Panc1 (cell line): Measurements from ENCODE around the gene FOXO4.
A peak's percentile ranks its signal among the peaks of the same experiment; 100 is the strongest.

Source experiments
- POLR2AphosphoS5 ChIP-seq: IDR thresholded peaks from 2 replicates; pipeline ENCODE4 v1.6.1; 2012; ENCODE audit warnings: mild to moderate bottlenecking, low read depth, low read length, moderate library complexity
- TF ChIP-seq, protein P1 (sequence below): fragments of 450-650 bp; IDR thresholded peaks from 2 replicates; pipeline ENCODE4 v1.5.1; 2017; ENCODE audit warnings: mild to moderate bottlenecking

DNA sequence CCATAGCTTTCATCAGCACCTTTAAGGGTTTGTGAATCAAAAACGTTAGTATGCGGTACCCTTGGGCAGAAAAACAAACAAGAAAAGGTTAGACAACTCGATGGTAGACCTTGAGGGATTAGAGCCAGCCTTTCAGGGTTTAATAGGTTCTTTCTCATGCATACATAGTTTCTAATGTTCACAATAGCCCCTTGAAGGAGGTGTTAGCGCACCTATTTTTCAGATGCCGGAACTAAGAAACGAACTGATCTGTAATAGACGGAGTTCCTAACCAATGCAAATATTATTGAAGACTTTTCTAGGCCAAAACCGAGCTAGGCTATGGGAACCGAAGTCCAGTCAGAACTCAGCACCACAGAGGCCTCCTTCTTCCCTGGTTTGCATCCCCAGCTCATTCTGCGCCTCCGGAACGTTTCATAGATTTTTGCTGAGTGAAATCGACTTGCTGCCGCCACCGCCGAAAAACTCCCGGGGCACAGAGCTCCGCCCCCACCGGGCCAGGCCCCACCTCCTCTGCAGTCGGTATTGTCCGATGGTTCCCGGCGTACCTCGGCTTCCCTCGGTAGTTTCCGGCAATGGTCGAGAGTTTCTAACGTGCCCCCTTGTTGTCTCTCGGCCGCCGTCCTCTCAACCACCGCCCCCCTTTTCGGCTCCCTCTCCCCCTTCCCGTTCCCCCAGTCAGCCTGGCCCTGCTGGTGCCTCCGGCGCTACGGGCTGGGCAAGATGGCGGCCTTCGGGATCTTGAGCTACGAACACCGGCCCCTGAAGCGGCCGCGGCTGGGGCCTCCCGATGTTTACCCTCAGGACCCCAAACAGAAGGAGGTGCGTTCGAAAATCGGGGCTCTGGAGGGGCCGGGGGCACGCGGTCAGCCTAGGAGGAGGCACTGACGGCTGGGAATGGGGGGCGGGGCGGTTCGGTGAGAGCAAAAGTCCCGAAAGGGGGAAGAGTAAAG, 22.7 kb downstream of the FOXO4 start, which contains the start of gene MED12:
- TF ChIP-seq, protein P1, sequence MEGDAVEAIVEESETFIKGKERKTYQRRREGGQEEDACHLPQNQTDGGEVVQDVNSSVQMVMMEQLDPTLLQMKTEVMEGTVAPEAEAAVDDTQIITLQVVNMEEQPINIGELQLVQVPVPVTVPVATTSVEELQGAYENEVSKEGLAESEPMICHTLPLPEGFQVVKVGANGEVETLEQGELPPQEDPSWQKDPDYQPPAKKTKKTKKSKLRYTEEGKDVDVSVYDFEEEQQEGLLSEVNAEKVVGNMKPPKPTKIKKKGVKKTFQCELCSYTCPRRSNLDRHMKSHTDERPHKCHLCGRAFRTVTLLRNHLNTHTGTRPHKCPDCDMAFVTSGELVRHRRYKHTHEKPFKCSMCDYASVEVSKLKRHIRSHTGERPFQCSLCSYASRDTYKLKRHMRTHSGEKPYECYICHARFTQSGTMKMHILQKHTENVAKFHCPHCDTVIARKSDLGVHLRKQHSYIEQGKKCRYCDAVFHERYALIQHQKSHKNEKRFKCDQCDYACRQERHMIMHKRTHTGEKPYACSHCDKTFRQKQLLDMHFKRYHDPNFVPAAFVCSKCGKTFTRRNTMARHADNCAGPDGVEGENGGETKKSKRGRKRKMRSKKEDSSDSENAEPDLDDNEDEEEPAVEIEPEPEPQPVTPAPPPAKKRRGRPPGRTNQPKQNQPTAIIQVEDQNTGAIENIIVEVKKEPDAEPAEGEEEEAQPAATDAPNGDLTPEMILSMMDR, result no peak
- peak; percentile 47; the same call in 1 of the 2 replicates for TF ChIP-seq POLR2AphosphoS5
